ENCODE results near the gene FTMT. TPM values are rescaled to one million over a fixed set of nuclear protein-coding genes. Genes with fewer than 3 reads are reported as not detected.

Gene FTMT
- total and polyA plus RNA-seq, 9 of the 15 experiments (the other 6 are each of a cell fraction or from before 2014, with no cell fraction given) = not detected

- no peak for TF ChIP-seq SUPT5H (IDR thresholded peaks at IDR 0.05)
- no peak for TF ChIP-seq ZNF584 (CRISPR knock-in tag; IDR thresholded peaks at IDR 0.05; ENCODE audit: low read depth)
- TF ChIP-seq BRD4 (IDR thresholded peaks at IDR 0.05) = no peak
- TF ChIP-seq PCBP2 (IDR thresholded peaks at IDR 0.05; ENCODE audit: low read depth, low read length, poor library complexity, severe bottlenecking) = no peak
- no peak for TF ChIP-seq FOS (IDR thresholded peaks at IDR 0.05; ENCODE audit: extremely low read depth, insufficient read length)
- TF ChIP-seq STAG1 (CRISPR knock-in tag; IDR thresholded peaks at IDR 0.05; ENCODE audit: borderline replicate concordance) = no peak
- no peak for TF ChIP-seq MTA1 (IDR thresholded peaks at IDR 0.05; ENCODE audit: borderline replicate concordance)
- no peak for TF ChIP-seq HMGXB4 (CRISPR knock-in tag; IDR thresholded peaks at IDR 0.05)
- TF ChIP-seq ZNF134 (CRISPR knock-in tag; conservative IDR thresholded peaks at IDR 0.05) = no peak
- no peak for ATAC-seq
- no peak for DNase-seq (ENCODE audit: extremely low read depth in 1 of 4, low spot score in 3 of 4)
- 21% methylated on average over 1 of the region's 1 CpG for WGBS (ENCODE audit: insufficient coverage, low coverage, missing lambda C conversion rate)
- in situ Hi-C loops (cut with MboI) (no loop called here), intact Hi-C loops (cut with micrococcal nuclease) (no loop called here)
- Histone ChIP-seq H3K27ac (ENCODE audit: extremely low read depth, low read depth, low read length) (no peak overlapping the region), H3K4me1 (replicated peaks in 1 of 2; ENCODE audit: control insufficient read depth in 2 of 2, insufficient read depth in 2 of 2, low read length in 2 of 2) (no peaks in the 10 kb centered on the region), H3K4me3 (no peak overlapping the region), H3K9ac (ENCODE audit: insufficient read depth in 1 of 2, low read depth in 2 of 2, low read length in 2 of 2) (no peak overlapping the region), H3K9me1 (ENCODE audit: control insufficient read depth, insufficient read depth, low read length) (no peaks in the 10 kb centered on the region), H3K4me2 (ENCODE audit: insufficient read depth, low read length) (no peak overlapping the region), H3K79me2 (ENCODE audit: control insufficient read depth, insufficient read depth, low read length) (no peaks in the 10 kb centered on the region), H2AFZ (ENCODE audit: low read depth, low read length) (no peak overlapping the region), H3K9me3 (replicated peaks; ENCODE audit: control insufficient read depth, insufficient read depth, low read depth, low read length) (no peaks in the 10 kb centered on the region), H3K27me3 (ENCODE audit: control insufficient read depth in 2 of 2, insufficient read depth in 2 of 2, low read length in 2 of 2) (no peaks in the 10 kb centered on the region), H4K20me1 (replicated peaks; ENCODE audit: control insufficient read depth, insufficient read depth, low read length) (no peaks in the 10 kb centered on the region), H3K36me3 (ENCODE audit: control insufficient read depth, insufficient read depth, low read length) (no peaks in the 10 kb centered on the region)
- ChIA-PET CTCF (ENCODE audit: low intra/inter-chr PET ratio) (no interaction called here), POLR2A (no interaction called here)
- no peak for FAIRE-seq
- no TSS peak for BruUV-seq (replicated peaks)
Observed at GRCh38 chr5:121873409-121873808, 21.7 kb downstream of the FTMT start.
